Neuronal stem cell (in vitro differentiated cells): ENCODE measurements around the gene RTN4.
"Not testable (repeated sequence)": the region's sequence is repeated elsewhere in the genome, so short reads cannot be mapped to it uniquely, and the experiment has no call there.

ENCODE experiments used
- DNase-seq: peaks from one replicate; pipeline ENCODE4 v3.0.0-alpha.2; 2013; ENCODE audit warnings: low spot score
- H2AFZ ChIP-seq: one replicate; pipeline ENCODE4 v1.6.1; 2013; ENCODE audit warnings: mild to moderate bottlenecking, low read length, inconsistent platforms
- H2AK5ac ChIP-seq: 2 replicates; pipeline ENCODE4 v1.6.1; 2013; ENCODE audit warnings: low read depth, mild to moderate bottlenecking, inconsistent platforms, low read length, moderate library complexity, mixed read lengths
- H2BK120ac ChIP-seq: 2 replicates; pipeline ENCODE4 v1.6.1; 2013; ENCODE audit warnings: low read depth, mild to moderate bottlenecking, inconsistent platforms, low read length, moderate library complexity, mixed read lengths
- H2BK12ac ChIP-seq: one replicate; pipeline ENCODE4 v1.6.1; 2013; ENCODE audit warnings: low read length, inconsistent platforms
- H2BK15ac ChIP-seq: 2 replicates; pipeline ENCODE4 v1.6.1; 2013; ENCODE audit warnings: mild to moderate bottlenecking, low read length, inconsistent platforms, mixed read lengths
- H2BK5ac ChIP-seq: one replicate; pipeline ENCODE4 v1.6.1; 2013; ENCODE audit warnings: inconsistent platforms, mild to moderate bottlenecking, low read length, moderate library complexity
- H3K14ac ChIP-seq: one replicate; pipeline ENCODE4 v1.6.1; 2013; ENCODE audit warnings: low read length, inconsistent platforms
- H3K18ac ChIP-seq: 2 replicates; pipeline ENCODE4 v1.6.1; 2013; ENCODE audit warnings: low read length, inconsistent platforms
- H3K23ac ChIP-seq: 2 replicates; pipeline ENCODE4 v1.6.1; 2013; ENCODE audit warnings: low read depth, mild to moderate bottlenecking, mixed read lengths, low read length, inconsistent platforms; ENCODE audit not compliant: poor library complexity
- H3K27ac ChIP-seq: replicated peaks from 3 replicates; pipeline ENCODE4 v1.5.1; 2013; ENCODE audit warnings: low read length, inconsistent platforms
- H3K27me3 ChIP-seq, 3 experiments: 2 replicates each; pipeline ENCODE4 v1.6.1; 2013; ENCODE audit warnings: low read length in 3 of 3, mild to moderate bottlenecking in 2 of 3, inconsistent platforms in 1 of 3, low read depth in 1 of 3, mixed read lengths in 1 of 3, moderate library complexity in 1 of 3; ENCODE audit not compliant: control insufficient read depth in 3 of 3, insufficient read depth in 3 of 3
- H3K36me3 ChIP-seq, 2 donors: replicated peaks in 1 of 2; 2 replicates each; pipeline ENCODE4 v1.6.1; 2013; ENCODE audit warnings: low read length in 2 of 2; ENCODE audit not compliant: control insufficient read depth in 2 of 2, insufficient read depth in 2 of 2
- H3K4ac ChIP-seq: 2 replicates; pipeline ENCODE4 v1.6.1; 2013; ENCODE audit warnings: inconsistent platforms, mild to moderate bottlenecking, low read length, moderate library complexity
- H3K4me1 ChIP-seq, 2 donors: 1 replicate in 1 of 2; 2 replicates in 1 of 2; pipeline ENCODE4 v1.6.1; 2013; ENCODE audit warnings: low read length in 2 of 2, low read depth in 1 of 2; ENCODE audit not compliant: control insufficient read depth in 2 of 2, insufficient read depth in 1 of 2
- H3K4me2 ChIP-seq: one replicate; pipeline ENCODE4 v1.6.1; 2013; ENCODE audit warnings: mild to moderate bottlenecking, low read length, inconsistent platforms; ENCODE audit not compliant: insufficient read depth, poor library complexity, severe bottlenecking
- H3K4me3 ChIP-seq, 2 donors: 2 replicates each; pipeline ENCODE4 v1.5.1; 2013; ENCODE audit warnings: low read length in 2 of 2, mild to moderate bottlenecking in 2 of 2, inconsistent platforms in 1 of 2, moderate library complexity in 1 of 2
- H3K79me1 ChIP-seq: one replicate; pipeline ENCODE4 v1.6.1; 2013; ENCODE audit warnings: low read depth, mild to moderate bottlenecking, inconsistent platforms, low read length, moderate library complexity
- H3K9ac ChIP-seq: one replicate; pipeline ENCODE4 v1.6.1; 2013; ENCODE audit warnings: mild to moderate bottlenecking, low read depth, low read length, inconsistent platforms; ENCODE audit not compliant: poor library complexity
- H3K9me3 ChIP-seq, 2 donors: replicated peaks in 1 of 2; 2 replicates each; pipeline versions ENCODE3 to v1.6.1; 2013; ENCODE audit warnings: low read length in 2 of 2, mild to moderate bottlenecking in 2 of 2, inconsistent platforms in 1 of 2, low read depth in 1 of 2, mixed read lengths in 1 of 2, moderate library complexity in 1 of 2; ENCODE audit not compliant: control insufficient read depth in 2 of 2, insufficient read depth in 1 of 2
- H4K8ac ChIP-seq: one replicate; pipeline ENCODE4 v1.6.1; 2013; ENCODE audit warnings: low read depth, mild to moderate bottlenecking, inconsistent platforms, low read length, moderate library complexity
- H4K91ac ChIP-seq: one replicate; pipeline ENCODE4 v1.6.1; 2013; ENCODE audit warnings: low read length, low read depth, mild to moderate bottlenecking, inconsistent platforms; ENCODE audit not compliant: poor library complexity
- WGBS, 2 donors: extraction: QIAGEN DNeasy Blood & Tissue Kit; methylation state at CpG; one replicate each; pipeline ENCODE4 v1.1.7; 2013; ENCODE audit warnings: missing lambda C conversion rate in 2 of 2, mixed read lengths in 1 of 2; ENCODE audit not compliant: insufficient read length in 2 of 2, insufficient replicate concordance in 1 of 2; ENCODE audit errors: extremely low coverage in 2 of 2; 5-methylcytosine and 5-hydroxymethylcytosine counted together

Gene RTN4

GRCh38 chr2:55054106-55054875 lies 4.0 kb upstream of the RTN4 start:
- H3K27ac ChIP-seq: no peak overlapping the region
- no peak overlapping the region for H4K8ac ChIP-seq
- no peak overlapping the region for H3K9ac ChIP-seq
- no peak overlapping the region for H2BK5ac ChIP-seq
- no peak overlapping the region for H3K23ac ChIP-seq
- no peak overlapping the region for H3K18ac ChIP-seq
- H2BK120ac ChIP-seq: no peak overlapping the region
- H2BK12ac ChIP-seq: no peak overlapping the region
- WGBS, 2 donors: no CpG with 5 or more reads among the region's 7 CpGs
- no peak overlapping the region for H3K4me2 ChIP-seq
- no peak overlapping the region for H2BK15ac ChIP-seq
- H3K14ac ChIP-seq: no peak overlapping the region
- H4K91ac ChIP-seq: no peak overlapping the region
- peaks cover 1 to 5% of the 10 kb centered on the region in 2 donors for H3K4me1 ChIP-seq
- H3K36me3 ChIP-seq: no peaks in the 10 kb centered on the region
- no peaks in the 10 kb centered on the region for H3K27me3 ChIP-seq
- H3K9me3 ChIP-seq: no peaks in the 10 kb centered on the region
- DNase-seq: no peak
- no peak overlapping the region for H3K4ac ChIP-seq
- no peak overlapping the region for H2AFZ ChIP-seq
- no peaks in the 10 kb centered on the region for H3K79me1 ChIP-seq
- no peak overlapping the region for H3K4me3 ChIP-seq
- H2AK5ac ChIP-seq: no peak overlapping the region

GRCh38 chr2:55053225-55053624 lies 3.0 kb upstream of the RTN4 start:
- H2BK15ac ChIP-seq: not testable (repeated sequence)

GRCh38 chr2:55052129-55053061 lies 2.1 kb upstream of the RTN4 start:
- Histone ChIP-seq H3K4me1 (peaks cover 1 to 10% of the 10 kb centered on the region in 2 donors), H3K4me2 (no peak overlapping the region), H4K91ac (no peak overlapping the region), H3K27me3 (no peaks in the 10 kb centered on the region), H2BK12ac (no peak overlapping the region), H3K18ac (no peak overlapping the region), H3K79me1 (peaks cover 2% of the 10 kb centered on the region), H3K9ac (no peak overlapping the region), H3K27ac (no peak overlapping the region), H3K36me3 (peaks cover 0 to 8% of the 10 kb centered on the region in 2 donors), H3K4me3 (peak overlapping the region in 1 of 2 donors; percentile 5), H2BK15ac (no peak overlapping the region), H2BK5ac (no peak overlapping the region), H3K14ac (no peak overlapping the region), H4K8ac (no peak overlapping the region), H2BK120ac (no peak overlapping the region), H3K4ac (no peak overlapping the region), H3K9me3 (no peaks in the 10 kb centered on the region), H2AK5ac (no peak overlapping the region), H2AFZ (no peak overlapping the region), H3K23ac (no peak overlapping the region)
- no peak for DNase-seq
- WGBS, 2 donors: 100% methylated on average over 1 of the region's 7 CpGs; no CpG with 5 or more reads in 1 of the 2 donors

More at GRCh38 chr2:55053225-55053624, 3.0 kb upstream of the RTN4 start:
- not testable (repeated sequence) for H3K14ac ChIP-seq, H4K8ac ChIP-seq, H4K91ac ChIP-seq, H3K27ac ChIP-seq, H3K36me3 ChIP-seq, H3K79me1 ChIP-seq, H3K9me3 ChIP-seq, H3K4me3 ChIP-seq, H3K27me3 ChIP-seq, H2BK120ac ChIP-seq, H2BK12ac ChIP-seq, DNase-seq, H3K4me2 ChIP-seq, H3K4me1 ChIP-seq, H3K4ac ChIP-seq, H2AFZ ChIP-seq, H3K18ac ChIP-seq, H2BK5ac ChIP-seq, H2AK5ac ChIP-seq, H3K9ac ChIP-seq, H3K23ac ChIP-seq
- WGBS, 2 donors: no CpG with 5 or more reads among the region's 4 CpGs
